HG02852 (cell line): ENCODE measurements around the gene PKN2.
"Not testable (repeated sequence)": the region's sequence is repeated elsewhere in the genome, so short reads cannot be mapped to it uniquely, and the experiment has no call there.

Source experiments
- ATAC-seq: cut with Tn5 transposase; IDR thresholded peaks from one replicate; pipeline ENCODE4 v1.9.1; 2021; ENCODE audit warnings: mild to moderate bottlenecking, moderate library complexity; ENCODE audit not compliant: unreplicated experiment

Gene PKN2

DNA sequence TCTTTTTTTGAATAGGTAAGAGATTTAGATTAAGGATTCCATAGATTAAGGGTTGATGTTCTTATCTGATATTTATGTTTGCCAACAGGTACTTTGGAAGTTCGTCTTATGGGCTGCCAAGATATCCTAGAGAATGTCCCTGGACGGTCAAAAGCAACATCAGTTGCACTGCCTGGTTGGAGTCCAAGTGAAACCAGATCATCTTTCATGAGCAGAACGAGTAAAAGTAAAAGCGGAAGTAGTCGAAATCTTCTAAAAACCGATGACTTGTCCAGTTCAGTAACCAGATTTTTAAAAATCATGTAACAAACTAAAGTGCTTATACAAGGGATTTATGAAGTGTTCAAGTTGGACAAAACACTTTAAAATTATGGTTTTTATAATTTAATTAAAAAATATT lies 100.5 kb downstream of the PKN2 start:
- ATAC-seq, result no peak

DNA sequence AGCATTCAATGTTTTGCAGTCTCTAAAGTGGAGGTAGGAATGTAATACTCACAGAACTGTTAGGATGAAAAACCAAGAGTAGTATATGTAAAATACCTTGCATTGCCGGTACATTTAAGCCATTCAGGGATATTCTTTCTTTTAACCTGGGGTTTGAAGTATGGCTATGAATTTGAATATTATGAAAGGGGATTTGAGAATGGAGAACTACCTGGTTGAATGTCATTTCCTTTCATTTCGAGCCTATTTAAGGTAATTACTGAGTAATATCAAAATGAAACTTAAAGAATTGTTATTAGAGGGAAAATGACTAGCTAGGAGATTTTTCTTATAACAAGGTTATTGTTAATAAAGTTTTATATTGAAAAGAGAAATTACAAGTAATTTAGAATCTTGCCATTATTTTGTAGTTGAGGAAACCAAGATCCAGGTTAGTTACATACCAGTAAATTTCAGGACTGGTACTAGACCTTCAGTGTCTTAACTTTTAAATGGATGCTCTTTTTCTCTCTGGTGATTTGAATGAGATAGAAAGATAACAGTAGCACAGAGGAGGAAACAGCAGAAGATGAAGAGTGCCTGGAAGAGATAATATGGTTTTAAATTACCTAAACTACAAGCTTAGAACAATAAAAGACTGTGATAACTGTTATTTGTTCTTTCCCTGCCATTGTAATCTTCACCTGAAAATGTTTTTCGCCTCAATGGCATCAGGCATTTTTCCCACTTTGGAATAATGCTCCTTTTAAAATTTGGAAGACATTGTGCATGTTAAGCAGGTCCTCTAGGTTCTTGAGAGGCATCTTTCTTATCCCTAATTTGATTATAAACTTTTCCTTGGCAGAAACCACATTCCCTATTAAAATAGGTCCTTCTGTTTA lies 103.2 kb downstream of the PKN2 start:
- no peak for ATAC-seq

DNA sequence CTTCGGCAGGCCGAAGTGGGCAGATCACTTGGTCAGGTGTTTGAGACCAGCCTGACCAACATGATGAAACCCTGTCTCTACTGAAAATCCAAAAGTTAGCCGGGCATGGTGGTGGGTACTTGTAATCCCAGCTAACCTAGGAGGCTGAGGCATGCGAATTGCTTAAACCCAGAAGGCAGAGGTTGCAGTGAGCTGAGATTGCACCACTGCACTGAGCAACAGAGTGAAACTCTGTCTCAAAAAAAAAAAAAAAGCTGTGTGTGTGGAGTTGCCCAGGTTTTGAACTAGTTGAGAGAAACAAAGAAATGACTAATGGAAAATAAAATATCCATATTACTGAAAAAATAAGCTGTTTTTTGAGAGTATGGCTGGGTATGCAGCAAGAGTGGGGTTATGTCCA lies 107.1 kb downstream of the PKN2 start:
- ATAC-seq, result no peak

DNA sequence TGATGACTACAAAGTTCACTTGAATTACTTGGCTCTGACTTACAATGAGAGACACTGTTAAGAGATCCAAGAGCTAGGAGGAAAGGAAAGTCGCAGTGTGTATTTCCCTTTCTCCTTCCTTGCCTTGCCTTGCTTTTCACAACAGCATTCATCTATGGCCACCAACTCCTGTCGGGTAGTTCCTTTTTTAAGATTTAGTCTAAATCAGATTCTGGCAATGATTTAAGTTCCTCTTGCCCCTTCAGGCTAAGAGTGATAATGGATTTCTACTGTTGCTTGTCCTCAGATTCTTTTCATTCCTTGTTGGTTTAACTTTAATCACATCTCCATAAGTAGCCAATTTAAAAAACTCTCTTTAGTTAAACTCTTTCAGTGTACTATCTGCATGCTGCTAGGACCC lies 115.4 kb downstream of the PKN2 start:
- ATAC-seq, result no peak

DNA sequence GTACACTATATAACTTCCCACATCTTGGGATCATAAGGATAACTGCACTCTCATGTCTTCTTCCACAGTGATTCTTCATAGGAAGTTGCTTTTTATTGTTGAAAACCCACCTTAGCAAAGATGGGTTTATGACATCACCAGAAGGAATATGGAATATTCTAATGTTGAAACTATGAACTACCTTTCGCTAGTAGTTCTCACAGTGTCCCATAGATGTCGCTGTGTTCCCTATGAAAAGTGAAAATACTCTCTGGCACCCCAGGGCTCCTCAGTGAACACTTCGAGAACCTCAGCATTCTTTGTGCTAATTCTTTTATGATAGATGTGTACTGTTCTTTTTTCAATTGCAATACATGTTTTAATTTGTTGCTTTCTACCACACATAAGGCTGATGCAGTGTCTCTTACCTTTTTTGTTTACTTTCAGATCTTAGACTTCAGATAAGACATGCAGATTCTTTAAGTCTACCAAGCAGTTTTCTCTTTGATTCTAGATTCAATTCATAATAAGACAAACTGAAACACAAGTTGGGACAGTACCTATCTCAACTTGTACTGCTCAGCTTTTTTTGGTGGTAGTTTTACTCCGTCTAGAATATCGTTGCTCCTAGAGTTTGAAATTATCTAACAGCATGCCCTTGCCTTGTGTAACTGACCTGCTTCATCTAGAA lies 116.4 kb downstream of the PKN2 start:
- no peak for ATAC-seq

DNA sequence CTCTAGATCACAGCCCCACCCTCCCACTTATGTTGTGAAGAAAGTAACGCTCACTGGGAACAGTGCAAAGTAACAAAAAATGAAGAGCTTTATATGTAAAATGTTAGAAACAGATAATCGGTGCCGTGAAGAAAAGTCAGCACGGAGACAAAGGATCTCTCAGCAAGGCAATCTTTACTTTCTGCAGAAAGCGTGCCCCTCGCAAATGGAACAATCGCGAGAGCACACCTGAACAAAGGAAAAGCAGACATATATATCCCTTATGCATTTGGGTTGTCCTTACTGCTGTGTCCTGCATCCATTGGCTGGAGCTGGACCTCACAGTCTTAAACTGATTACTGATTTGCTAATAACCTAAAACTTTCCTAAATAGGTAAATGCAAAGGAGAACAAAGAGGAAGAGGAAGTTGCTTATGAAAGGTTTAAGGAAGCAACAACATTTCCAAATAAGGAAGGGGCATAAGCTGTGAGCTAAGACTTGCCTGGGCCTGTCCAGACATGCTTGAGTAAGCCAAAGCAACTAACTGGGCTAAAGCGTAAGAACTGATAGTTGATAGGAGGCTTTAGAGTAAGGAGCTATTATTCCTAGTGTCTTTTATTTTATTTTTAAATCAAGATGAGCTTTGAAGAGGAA lies 117.6 kb downstream of the PKN2 start:
- no peak for ATAC-seq

DNA sequence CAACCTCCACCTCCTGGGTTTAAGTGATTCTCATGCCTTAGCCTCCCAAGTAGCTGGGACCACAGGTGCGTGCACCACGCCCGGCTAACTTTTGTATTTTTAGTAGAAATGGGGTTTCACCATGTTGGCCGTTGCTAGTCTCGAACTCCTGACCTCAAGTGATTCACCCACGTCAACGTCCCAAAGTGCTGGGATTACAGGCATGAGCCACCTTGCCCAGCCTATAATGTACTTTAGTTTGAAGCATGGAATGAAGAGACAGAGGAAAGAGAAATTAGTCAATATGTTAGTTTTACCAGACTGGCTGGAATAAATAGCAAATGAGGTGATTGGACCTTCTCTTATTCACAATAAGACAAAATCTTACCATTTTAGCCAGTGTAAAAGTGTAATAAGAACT lies 118.3 kb downstream of the PKN2 start:
- no peak for ATAC-seq

DNA sequence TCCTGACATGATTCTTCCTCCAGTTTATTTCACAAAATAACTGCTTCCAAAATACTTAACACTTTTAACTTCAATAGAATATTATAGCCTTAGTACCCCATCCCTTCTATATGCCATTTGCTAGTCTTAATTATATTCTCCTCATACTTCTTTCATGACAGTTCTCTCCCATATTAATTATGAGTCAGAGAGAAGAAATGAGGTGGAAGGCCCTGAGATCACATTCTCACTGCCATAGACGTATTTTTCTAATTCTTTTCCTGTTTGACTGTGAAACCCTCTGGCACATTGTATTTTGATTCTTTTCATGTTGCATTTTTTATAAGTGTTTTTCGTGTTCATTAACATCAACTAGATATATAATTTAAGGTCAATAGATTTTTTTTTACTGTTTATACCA lies 118.9 kb downstream of the PKN2 start:
- ATAC-seq, result no peak

DNA sequence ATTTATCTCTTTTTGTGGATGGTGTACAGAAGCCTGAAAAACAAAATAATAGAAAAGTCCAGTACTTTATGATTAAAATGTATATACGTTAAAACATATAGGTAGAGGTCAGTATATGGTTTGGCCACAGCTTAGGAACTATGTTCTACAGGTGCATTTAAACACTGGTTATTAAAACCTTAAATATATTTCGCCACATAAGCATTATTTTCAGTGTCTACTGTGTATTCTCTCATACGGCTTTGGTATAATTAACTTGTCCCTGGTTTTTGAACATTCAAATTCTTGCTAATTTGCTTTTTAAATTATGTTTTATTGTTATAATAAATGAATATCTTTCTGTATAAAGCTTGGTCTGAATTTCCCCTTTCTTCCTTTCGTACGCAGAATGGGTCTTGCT lies 119.4 kb downstream of the PKN2 start:
- ATAC-seq, result no peak

DNA sequence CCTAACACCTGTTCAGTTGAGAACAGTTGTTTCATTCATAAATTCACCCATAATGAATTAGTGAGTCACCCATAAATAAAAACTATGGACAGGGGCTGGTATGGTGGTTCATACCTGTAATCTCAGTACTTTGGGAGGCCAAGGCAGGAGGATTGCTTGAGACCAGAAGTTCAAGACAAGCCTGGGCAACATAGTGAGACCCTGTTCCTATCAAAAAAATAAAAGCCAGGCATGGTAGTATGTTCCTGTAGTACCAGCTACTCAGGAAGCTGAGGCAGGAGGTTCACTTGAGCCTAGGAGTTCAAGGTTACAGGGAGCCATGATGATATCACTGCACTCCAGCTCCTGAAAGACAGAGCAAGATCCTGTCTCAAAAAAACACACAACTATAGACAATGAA lies 128.3 kb downstream of the PKN2 start:
- ATAC-seq, result no peak

DNA sequence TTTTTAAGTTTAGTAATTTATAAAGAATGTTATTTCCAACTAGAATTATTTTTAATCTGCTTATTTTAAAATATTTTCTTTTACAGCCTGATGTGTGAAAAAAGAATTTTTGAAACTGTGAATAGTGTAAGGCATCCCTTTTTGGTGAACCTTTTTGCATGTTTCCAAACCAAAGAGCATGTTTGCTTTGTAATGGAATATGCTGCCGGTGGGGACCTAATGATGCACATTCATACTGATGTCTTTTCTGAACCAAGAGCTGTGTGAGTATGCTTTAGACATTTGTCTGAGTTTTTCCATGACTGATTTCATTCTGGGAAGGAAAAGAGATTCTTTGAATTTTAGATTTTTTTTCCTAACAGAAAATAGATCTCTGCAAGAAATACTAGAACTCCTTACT lies 129.4 kb downstream of the PKN2 start:
- no peak for ATAC-seq

DNA sequence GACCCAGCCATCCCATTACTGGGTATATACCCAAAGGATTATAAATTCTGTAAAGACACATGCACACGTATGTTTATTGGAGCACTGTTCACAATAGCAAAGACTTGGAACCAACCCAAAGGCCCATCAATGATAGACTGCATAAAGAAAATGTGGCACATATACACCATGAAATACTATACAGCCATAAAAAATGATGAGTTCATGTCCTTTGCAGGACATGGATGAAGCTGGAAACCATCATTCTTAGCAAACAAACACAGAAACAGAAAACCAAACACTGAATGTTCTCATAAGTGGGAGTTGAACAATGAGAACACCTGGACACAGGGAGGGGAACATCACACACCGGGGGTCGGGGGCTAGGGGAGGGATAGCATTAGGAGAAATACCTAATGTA lies 135.6 kb downstream of the PKN2 start:
- not testable (repeated sequence) for ATAC-seq

DNA sequence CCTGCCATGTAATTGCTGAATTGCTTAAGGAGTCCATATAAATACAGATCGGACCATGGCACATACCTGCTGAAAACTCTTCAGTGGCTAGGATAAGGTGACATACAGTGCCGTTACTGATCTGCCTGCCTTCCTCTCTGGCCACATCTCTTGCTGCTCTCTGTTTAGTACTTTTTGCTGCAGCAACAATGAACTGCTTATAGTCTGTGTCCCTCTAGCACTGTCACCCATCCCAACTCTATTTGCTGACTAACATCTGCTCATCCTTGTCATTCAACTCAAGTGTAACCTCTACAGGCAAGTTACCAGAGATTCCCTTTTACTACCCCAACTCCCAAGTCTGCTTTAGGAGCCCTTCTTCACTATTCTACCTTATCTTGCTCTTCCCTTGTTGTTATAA lies 141.6 kb downstream of the PKN2 start:
- no peak for ATAC-seq

DNA sequence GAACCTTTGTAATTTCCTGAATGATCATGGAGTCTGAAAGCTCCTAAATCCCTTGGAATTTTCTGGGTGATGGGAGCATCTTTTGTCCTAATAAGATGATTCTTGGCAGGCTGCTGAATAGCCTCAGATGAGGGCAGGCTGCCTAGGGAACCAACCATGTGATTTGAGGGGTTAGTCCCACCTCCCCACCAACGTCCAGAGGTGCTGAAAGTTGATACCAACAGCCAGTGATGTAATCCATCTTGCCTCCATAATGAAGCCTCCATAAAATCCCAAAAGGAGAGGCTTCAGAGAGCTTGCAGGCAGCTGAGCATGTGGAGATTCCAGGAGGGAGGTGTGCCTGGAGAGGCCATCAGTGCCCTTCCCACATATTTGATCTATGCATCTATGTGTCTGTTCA lies 163.6 kb downstream of the PKN2 start:
- ATAC-seq, result no peak

DNA sequence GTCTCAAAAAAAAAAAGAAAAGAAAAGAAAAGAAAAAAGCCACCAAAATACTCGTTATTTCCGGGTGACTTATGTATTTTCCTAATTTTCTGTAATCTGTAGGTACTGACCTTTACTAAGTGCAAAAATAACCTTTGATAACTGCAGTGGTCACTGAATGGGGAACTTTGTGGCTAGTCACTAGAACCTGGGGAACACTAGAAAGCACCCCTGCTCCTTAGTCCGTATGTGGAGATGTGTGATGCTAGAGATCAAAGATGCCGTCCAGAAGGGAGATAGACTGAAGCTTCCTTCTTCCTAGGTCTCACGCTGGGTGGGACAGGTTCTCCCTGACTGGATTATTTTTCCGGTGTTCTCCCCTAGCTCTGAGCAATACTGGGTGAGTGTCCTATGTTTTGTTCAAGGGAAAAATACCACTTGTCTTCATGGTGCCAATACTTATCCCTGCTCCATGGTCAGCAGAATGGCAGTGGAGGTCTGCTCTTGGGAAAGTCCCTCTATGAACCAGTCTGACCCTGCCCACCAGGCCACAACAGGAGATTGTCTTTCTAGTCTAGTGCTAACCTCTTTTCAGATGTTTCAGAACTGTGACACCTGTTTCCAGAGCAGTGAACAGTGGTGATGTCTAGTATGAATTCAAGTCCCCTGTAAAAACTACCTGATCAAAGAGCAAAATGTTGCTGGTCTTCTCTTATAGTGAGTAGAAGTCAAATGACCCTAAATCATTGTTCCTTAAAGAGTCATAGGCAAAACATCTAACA lies 167.4 kb downstream of the PKN2 start:
- ATAC-seq, result no peak

DNA sequence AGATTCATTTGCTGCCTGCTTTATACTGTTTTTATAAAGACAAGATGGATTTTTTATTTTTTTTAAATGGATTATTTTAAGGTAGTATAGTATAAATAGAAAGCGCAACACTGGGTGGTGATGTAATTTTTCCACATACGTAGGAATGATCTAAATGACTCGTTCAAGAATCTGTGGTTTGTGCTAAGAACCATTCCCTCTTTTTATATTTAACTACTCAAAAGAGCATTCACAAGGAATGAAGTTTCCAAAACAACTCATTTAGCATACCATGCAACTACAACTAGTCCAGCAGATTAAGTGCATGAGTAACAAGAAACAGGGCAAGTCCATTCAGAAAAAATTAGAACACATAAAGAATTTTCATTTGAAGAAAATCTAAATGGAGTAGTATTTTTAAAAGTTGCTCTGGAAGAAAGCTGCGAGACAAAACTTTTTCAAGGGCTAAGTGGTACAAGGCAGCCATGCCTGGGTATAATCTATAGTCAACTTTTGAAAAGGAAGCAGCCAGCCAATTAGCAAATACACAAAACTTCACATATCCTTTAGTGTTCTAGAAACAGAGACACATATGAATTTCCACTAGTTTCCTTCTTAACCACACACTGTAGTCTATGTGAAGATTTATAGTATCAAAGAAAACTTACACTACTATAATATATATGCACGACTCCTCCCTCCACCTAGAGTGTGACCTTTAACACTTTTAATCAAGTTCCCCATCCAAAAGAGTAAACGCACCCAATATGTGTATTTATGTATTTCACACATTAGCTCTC lies 183.9 kb downstream of the PKN2 start:
- ATAC-seq, result no peak

DNA sequence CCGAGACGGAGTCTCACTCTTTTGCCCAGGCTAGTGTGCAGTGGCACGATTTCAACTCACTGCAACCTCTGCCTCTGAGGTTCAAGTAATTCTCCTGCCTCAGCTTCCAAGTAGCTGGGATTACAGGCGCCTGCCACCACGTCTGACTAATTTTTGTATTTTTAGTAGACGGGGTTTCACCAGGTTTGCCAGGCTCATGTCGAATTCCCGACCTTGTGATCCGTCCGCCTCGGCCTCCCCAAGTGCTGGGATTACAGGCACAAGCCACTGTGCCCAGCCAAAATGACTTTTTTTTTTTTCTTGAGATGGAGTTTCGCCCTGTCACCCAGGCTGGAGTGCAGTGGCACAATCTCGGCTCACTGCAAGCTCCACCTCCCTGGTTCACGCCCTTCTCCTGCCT lies 185.6 kb downstream of the PKN2 start:
- ATAC-seq, result not testable (repeated sequence)

DNA sequence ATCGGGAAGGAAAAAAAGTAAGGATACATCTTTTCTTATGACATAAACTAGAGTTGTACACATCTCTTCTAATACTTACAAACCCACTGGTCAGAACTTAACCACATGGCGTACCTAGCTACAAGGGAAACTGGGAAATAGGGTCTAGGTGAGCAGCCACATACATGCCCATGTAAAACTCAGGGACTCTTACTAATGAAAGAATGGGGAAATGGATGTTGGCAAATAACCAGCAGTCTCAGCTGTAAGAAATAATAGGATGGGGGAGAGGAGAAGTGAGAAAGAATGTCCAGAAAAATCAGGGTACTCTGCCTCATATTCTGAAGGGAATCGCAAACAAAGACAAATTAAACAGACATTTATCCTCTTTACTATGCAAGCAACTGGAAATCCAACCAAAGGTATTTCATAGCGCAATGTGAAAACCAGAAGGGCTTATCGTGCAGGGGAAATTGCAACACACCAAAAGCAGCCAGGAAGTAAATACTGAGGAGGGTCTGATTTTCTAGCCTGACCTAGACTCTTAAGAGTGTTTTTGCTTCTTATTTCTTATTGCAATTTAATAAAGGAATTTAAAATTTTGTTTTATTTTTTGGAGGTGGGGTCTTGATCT lies 189.8 kb downstream of the PKN2 start:
- ATAC-seq, result no peak

DNA sequence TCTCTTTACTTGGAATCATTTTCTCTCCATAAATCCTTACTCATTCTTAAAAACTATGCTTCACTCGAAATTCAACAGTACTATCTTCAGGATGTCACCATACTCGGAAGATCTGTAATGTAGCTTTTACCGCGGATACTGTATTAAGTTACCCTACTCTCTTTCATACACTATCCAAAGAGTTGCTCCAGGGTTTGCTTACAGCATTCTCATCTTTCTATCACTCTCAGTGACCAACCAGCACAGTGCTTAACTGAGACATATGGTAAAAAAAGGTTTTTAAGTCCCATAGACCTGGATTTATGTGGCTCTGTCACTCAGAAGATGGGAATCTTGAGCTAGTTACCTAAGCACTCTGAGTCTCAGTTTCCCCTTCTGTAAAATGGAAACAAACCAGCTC lies 191.5 kb downstream of the PKN2 start:
- ATAC-seq, result no peak
